GM11168 (cell line): ENCODE results near the gene TMEM132A.

Source experiments
- in situ Hi-C: fragments of 300-500 bp; cut with MboI; formaldehyde crosslinking; loops from one replicate; pipeline ENCODE4 v1.12.0; 2022; ENCODE audit warnings: low sequenced_read_pairs; ENCODE audit not compliant: unreplicated experiment

Gene TMEM132A

DNA sequence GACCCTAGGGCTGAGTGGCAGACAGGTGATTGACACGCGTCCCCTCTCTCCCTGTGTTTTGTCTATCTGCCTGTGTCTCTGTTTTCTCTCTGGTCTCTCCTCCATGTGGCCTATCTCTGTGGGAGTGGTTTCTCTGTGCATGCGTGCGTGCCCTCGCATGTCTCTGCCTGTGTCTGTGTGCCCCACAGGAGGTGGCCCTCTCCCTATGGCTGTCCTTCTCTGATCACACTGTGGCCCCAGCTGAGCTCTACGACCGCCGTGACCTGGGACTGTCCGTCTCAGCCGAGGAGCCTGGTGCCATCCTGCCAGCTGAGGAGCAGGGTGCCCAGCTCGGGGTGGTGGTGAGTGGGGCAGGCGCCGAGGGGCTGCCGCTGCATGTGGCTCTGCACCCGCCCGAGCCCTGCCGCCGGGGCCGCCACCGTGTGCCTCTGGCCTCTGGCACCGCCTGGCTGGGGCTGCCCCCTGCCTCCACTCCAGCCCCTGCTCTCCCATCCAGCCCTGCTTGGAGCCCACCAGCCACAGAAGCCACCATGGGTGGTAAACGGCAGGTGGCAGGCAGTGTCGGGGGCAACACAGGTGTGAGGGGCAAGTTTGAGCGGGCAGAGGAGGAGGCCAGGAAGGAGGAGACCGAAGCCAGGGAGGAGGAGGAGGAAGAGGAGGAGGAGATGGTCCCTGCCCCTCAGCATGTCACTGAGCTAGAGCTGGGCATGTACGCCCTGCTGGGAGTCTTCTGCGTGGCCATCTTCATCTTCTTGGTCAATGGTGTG, 11.6 kb downstream of the TMEM132A start:
- in situ Hi-C loops, result no loop called here

GRCh38 chr11:60936467-60937143, 12.3 kb downstream of the TMEM132A start:
- in situ Hi-C loops, result no loop called here

GRCh38 chr11:60937144-60937527, 12.9 kb downstream of the TMEM132A start:
- in situ Hi-C loops, result no loop called here

DNA sequence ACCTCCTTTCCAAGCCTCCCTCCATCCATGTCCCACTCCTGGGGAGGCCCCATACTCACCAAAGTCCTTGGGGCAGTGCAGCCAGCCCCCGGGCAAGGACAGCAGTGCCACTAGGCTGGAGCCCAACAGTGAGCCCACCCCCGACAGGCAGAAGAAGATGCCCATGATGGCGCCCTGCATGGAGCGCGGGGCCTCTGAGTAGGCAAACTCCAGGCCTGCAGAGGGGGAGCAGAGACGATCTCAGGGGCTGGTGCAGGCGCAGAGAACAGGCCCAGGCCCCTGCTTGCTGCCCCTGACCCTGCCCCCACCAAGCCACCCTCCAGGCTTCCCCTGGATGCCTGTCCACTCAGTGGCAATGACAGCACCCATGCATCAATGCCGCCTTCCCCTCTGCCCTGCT, 13.6 kb downstream of the TMEM132A start:
- in situ Hi-C loops, result no loop called here

DNA sequence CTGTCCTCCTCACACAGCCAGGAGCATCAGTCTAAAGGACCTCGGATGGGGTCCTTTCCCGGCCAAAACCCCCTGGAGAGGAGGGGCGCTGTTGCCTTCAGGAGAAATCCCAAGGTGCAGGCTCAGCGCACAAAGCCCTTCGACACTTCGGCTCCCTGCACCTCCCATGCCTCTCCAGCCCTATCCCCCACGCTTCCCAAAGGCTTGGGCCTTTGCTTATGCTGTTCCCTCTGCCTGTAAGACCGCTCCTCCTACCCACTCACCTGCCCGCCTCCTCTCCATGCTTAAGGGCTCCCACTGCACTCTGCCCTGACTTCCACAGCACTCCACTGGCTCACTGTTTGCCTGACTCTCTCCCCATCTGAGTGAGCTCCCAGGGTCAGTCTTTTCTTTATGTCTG, 14.2 kb downstream of the TMEM132A start:
- in situ Hi-C loops, result no loop called here

DNA sequence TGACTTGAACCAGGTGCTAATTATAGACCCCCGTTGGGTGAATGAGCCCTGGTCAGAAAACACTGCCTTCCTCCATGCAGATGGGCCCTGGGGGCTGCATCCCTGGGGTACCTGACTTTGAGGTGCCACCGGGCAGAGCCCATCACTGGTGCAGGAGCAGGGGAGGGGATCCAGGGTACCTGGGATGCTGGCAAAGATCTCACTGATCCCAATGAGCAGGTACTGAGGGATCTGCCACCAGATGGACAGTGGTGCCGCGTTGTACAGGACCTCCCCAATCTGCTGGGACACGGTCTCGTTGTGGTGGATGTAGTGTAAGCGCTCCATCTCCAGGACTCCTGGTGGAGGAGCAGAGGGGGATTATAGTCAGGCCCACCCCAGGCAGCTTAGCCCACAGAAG, 15.0 kb downstream of the TMEM132A start:
- in situ Hi-C loops, result no loop called here

- in situ Hi-C loops, result no loop called here
Observed at GRCh38 chr11:60939855-60940254, 15.6 kb downstream of the TMEM132A start.

GRCh38 chr11:60941371-60942119, 17.3 kb downstream of the TMEM132A start:
- in situ Hi-C loops, result no loop called here

DNA sequence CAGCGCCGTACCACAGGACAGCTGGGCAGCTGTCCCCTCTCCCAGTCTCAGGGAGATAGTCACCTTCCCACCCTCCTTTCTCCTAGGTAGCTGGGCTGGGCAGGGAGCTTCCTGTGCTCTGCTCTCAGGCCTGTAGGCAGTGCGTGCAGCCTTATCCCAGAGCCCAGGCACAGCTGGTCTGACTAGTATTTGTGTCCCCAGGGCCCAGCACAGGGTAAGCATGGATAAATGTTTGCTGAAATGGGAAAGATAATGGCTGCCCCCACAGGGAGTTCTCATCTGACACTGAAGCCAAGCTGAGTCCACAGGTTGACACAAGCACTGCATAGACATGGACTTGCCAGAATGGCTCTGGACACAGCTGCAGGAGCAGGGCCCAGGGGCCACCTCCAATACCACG, 18.0 kb downstream of the TMEM132A start:
- in situ Hi-C loops, result no loop called here

GRCh38 chr11:60942970-60943565, 18.8 kb downstream of the TMEM132A start:
- in situ Hi-C loops, result no loop called here

- in situ Hi-C loops, result no loop called here
Observed at GRCh38 chr11:60944490-60945294, 20.4 kb downstream of the TMEM132A start.

GRCh38 chr11:60945295-60945667, 21.0 kb downstream of the TMEM132A start:
- in situ Hi-C loops, result no loop called here

GRCh38 chr11:60946601-60947264, 22.5 kb downstream of the TMEM132A start:
- in situ Hi-C loops, result no loop called here

DNA sequence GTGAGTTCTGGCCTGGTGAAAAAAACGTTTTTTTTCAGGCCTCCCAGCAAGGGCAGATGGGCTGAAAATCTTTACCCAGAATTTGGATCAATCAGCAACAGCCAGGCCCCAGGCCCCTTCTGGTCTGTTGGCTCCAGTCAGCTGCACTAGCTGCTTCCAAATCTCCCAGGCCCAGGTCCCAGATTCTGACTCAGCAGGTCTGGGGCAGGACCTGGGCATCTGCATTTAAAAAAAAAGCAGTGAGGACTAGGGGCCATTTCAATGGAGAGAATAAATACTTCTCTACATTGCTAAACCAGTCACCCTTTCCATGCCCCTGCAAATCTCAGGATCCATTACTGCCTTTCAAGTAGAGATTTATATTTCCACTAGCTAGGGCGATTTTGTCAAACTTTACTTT, 23.4 kb downstream of the TMEM132A start:
- in situ Hi-C loops, result no loop called here

DNA sequence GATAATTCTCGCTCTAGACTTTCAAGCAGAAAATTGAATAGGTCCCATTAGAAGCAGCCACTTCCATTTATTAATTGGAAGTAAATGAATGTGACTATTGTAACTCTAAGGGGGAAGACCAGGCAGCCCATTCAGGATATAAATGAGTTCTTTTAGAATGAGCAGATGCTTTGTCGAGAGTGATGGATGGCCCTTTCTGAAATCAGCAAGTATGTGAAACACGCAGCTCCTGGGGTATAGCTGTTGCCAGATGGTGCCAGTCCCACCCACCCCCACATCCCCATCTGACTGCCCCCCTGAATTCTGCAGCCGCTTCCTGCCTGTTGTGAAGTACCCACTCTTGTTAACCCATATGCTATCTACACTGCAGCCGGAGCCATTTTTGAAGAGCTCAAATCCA, 24.0 kb downstream of the TMEM132A start:
- in situ Hi-C loops, result no loop called here

DNA sequence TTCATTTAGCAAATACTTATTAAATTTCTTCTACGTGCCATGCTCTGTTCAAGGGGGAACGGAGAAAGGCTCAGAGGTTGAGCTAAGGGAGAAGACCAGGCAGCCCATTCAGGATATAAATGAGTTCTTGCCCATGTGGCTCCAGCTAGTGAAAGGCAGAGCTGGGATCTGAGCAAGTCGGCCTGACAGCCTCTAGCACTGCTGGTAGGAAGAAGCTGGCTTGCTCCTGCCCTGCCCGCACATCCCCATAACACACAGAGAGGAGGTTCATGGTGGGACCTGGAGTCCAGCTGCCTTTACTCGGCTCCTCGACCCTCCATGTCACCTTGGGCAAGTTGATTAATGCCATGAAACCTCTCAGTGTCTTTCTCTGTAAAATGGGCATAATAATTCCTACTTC, 25.8 kb downstream of the TMEM132A start:
- in situ Hi-C loops, result no loop called here

DNA sequence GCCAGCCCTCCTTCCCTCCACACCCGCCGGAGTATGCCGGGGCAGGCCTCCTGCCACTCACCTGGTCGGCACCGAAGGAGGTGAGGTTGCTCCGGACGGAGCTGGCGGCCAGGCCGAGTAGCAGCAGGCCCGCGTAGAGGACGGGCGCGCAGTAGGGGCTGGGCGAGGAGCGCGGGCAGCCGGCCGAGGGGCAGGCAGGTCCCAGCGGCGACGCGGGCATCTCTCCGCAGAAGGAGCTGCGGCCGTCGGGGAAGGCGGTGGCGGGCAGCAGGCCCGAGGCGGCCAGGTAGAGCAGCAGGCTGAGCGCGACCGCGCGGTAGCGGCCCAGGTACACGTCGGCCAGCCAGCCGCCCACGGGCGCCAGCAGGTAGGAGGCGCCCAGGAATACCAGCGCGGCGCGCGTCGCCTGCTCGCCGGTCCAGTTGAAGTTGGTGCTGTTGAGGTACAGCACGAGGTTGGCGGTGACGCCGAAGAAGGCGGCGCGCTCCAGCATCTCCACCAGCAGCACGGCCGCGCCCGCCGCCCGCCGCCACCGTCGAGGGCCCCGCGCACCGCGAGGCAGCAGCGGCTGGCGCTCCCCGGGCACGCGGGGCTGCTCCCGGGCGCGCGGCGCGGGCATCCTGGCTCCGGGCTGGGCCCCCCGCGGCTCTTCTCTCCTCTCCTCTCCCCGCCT, 26.8 kb downstream of the TMEM132A start:
- in situ Hi-C loops, result no loop called here

- in situ Hi-C loops, result no loop called here
Observed at GRCh38 chr11:60951606-60951903, 27.3 kb downstream of the TMEM132A start.
